Panc1 (cell line): ENCODE data around the gene S100A1. TPM values are rescaled to one million over a fixed set of nuclear protein-coding genes. Genes with fewer than 3 reads are reported as not detected.
"Not testable (repeated sequence)": the region's sequence is repeated elsewhere in the genome, so short reads cannot be mapped to it uniquely, and the experiment has no call there.

Experiments
- ATAC-seq: fragments of 200-7000 bp; cut with Tn5 transposase; 2 replicates; pipeline ENCODE4 v1.9.1; 2020; ENCODE audit warnings: mild to moderate bottlenecking, moderate library complexity
- BruUV-seq: library from RNA; stranded (reverse); fragments of 400-500 nt; replicated peaks from 2 replicates; lab custom pipeline; 2021; lab: Mats Ljungman, UMichigan
- CTCF ChIA-PET: fragments of 300-600 bp; sonication (Branson Sonifier 250); formaldehyde crosslinking; loops from one replicate; lab custom pipeline; 2022; ENCODE audit warnings: antibody characterized with exemption; lab: Charles Lee
- POLR2A ChIA-PET: fragments of 300-600 bp; sonication (Branson Sonifier 250); formaldehyde crosslinking; loops from one replicate; lab custom pipeline; 2022; ENCODE audit warnings: antibody characterized with exemption; lab: Charles Lee
- DNase-seq: peaks from one replicate; pipeline ENCODE4 v3.0.0-alpha.2; 2010; ENCODE audit warnings: low read depth, low spot score
- H3K27ac ChIP-seq: 2 replicates; pipeline ENCODE4 v1.5.1; 2011; ENCODE audit warnings: mild to moderate bottlenecking, low read length, inconsistent platforms
- H3K27me3 ChIP-seq: fragments of 200-500 bp; sonication (Bioruptor generic); 2 replicates; pipeline ENCODE4 v1.6.0; 2014; ENCODE audit warnings: low read length, inconsistent platforms; ENCODE audit not compliant: control insufficient read depth, insufficient read depth
- H3K36me3 ChIP-seq: fragments of 200-500 bp; sonication (Bioruptor generic); 2 replicates; pipeline ENCODE4 v1.5.1; 2014; ENCODE audit warnings: inconsistent platforms, mild to moderate bottlenecking, low read length, moderate library complexity; ENCODE audit not compliant: control insufficient read depth, insufficient read depth
- H3K4me1 ChIP-seq: 2 replicates; pipeline ENCODE4 v1.5.1; 2011; ENCODE audit warnings: inconsistent platforms, mild to moderate bottlenecking, low read length, moderate library complexity; ENCODE audit not compliant: control insufficient read depth, insufficient read depth
- H3K4me3 ChIP-seq, 2 experiments: 2 replicates each; pipeline ENCODE4 v1.5.1; 2011 to 2012; ENCODE audit warnings: low read depth in 2 of 2, low read length in 2 of 2, mild to moderate bottlenecking in 2 of 2, inconsistent platforms in 1 of 2, moderate library complexity in 1 of 2
- H3K9me3 ChIP-seq: fragments of 200-500 bp; sonication (Bioruptor generic); 2 replicates; pipeline ENCODE4 v1.5.1; 2014; ENCODE audit warnings: low read depth, mild to moderate bottlenecking, inconsistent platforms, low read length, moderate library complexity; ENCODE audit not compliant: control insufficient read depth, insufficient read depth
- CTCF ChIP-seq: fragments of 450-650 bp; IDR thresholded peaks from 2 replicates; pipeline ENCODE4 v1.5.1; 2017; ENCODE audit warnings: mild to moderate bottlenecking
- POLR2AphosphoS5 ChIP-seq: IDR thresholded peaks from 2 replicates; pipeline ENCODE4 v1.6.1; 2012; ENCODE audit warnings: mild to moderate bottlenecking, low read depth, low read length, moderate library complexity
- REST ChIP-seq, 2 experiments: IDR thresholded peaks; 2 replicates each; pipeline ENCODE4 v1.6.1; 2011 to 2012; ENCODE audit warnings: low read depth in 2 of 2, control low read depth in 1 of 2, low read length in 1 of 2, mild to moderate bottlenecking in 1 of 2, moderate library complexity in 1 of 2; ENCODE audit not compliant: insufficient read depth in 1 of 2
- SIN3A ChIP-seq: IDR thresholded peaks from 2 replicates; pipeline ENCODE4 v1.6.1; 2012; ENCODE audit warnings: low read depth, mild to moderate bottlenecking, low read length, moderate library complexity, borderline replicate concordance; ENCODE audit not compliant: insufficient read depth
- TCF7L2 ChIP-seq: IDR thresholded peaks from 2 replicates; pipeline ENCODE4 v1.6.1; 2011; ENCODE audit warnings: mild to moderate bottlenecking, low read depth, low read length, inconsistent platforms
- in situ Hi-C: cut with HindIII; loops from 2 replicates; pipeline ENCODE4 v1.10.0; 2016; ENCODE audit warnings: low sequenced_read_pairs, low pct_unique_long_range_greater_than_20kb
- intact Hi-C: fragments of 100-400 bp; cut with micrococcal nuclease; formaldehyde crosslinking; loops from one replicate; pipeline ENCODE4 v1.10.0; 2022; ENCODE audit not compliant: unreplicated experiment
- total RNA-seq: library from RNA; stranded (reverse); gene quantifications from one replicate; pipeline ENCODE4 v1.2.1, GENCODE V29; 2021; ENCODE audit not compliant: unreplicated experiment

S100A1 gene
- total RNA-seq, 1 experiment from 2014 or later, result 2.9 TPM

- Histone ChIP-seq H3K36me3 (peaks cover 56% of the 10 kb centered on the region), H3K4me1 (peaks cover 3% of the 10 kb centered on the region; the same call in 1 of the 2 replicates), H3K4me3 (no peak overlapping the region), H3K27me3 (no peaks in the 10 kb centered on the region), H3K9me3 (no peaks in the 10 kb centered on the region), H3K27ac (no peak overlapping the region)
- in situ Hi-C loops, result no loop called here
- CTCF ChIA-PET, result no interaction called here
- no TSS peak for BruUV-seq
- ATAC-seq (no peak), DNase-seq (no peak)
- no peak for TF ChIP-seq SIN3A
- no peak for TF ChIP-seq TCF7L2
- TF ChIP-seq REST (IDR thresholded peaks at IDR 0.05; ENCODE audit: insufficient read depth in 1 of 2, low read depth in 2 of 2, low read length in 1 of 2), result no peak
- TF ChIP-seq CTCF, result no peak
- TF ChIP-seq POLR2AphosphoS5, result no peak
- POLR2A ChIA-PET, result interaction anchor here (0.7 kb wide), 1 partner anchor 184 kb away, joined by 3 read pairs; no protein-coding TSS in a partner anchor
- intact Hi-C loops, result no loop called here
Measured at GRCh38 chr1:153639280-153639679, 11.0 kb downstream of the S100A1 start.

GRCh38 chr1:153640213-153640612, 12.0 kb downstream of the S100A1 start:
- H3K4me1 ChIP-seq, H3K27ac ChIP-seq, ATAC-seq, intact Hi-C loops, H3K27me3 ChIP-seq, H3K4me3 ChIP-seq, H3K9me3 ChIP-seq, in situ Hi-C loops, BruUV-seq, CTCF ChIA-PET, DNase-seq: not testable (repeated sequence)
- POLR2A ChIA-PET, result interaction anchor here (0.7 kb wide), 2 partner anchors 142 to 337 kb away, joined by 4 read pairs; partner anchors contain the start of gene JTB
- peaks cover 65% of the 10 kb centered on the region for H3K36me3 ChIP-seq

GRCh38 chr1:153640861-153641260, 12.6 kb downstream of the S100A1 start:
- no peak for DNase-seq
- H3K36me3 ChIP-seq, result peaks cover 69% of the 10 kb centered on the region
- intact Hi-C loops (no loop called here), in situ Hi-C loops (no loop called here)
- no peak overlapping the region for H3K4me3 ChIP-seq
- H3K27ac ChIP-seq, result no peak overlapping the region
- ATAC-seq, result no peak
- H3K9me3 ChIP-seq, result no peaks in the 10 kb centered on the region
- CTCF ChIA-PET, result no interaction called here
- H3K4me1 ChIP-seq, result peaks cover under 1% of the 10 kb centered on the region; the same call in 1 of the 2 replicates
- POLR2A ChIA-PET, result no interaction called here
- H3K27me3 ChIP-seq, result no peaks in the 10 kb centered on the region
- no peak for TF ChIP-seq REST (IDR thresholded peaks at IDR 0.05; ENCODE audit: insufficient read depth in 1 of 2, low read depth in 2 of 2, low read length in 1 of 2)
- peak; percentile 35; the same call in 1 of the 2 replicates for TF ChIP-seq POLR2AphosphoS5
- BruUV-seq, result no TSS peak
